PC-9 (cell line): ENCODE data around the gene VSX2. TPM values are rescaled to one million over a fixed set of nuclear protein-coding genes. Genes with fewer than 3 reads are reported as not detected.

Experiments used
- BruUV-seq: library from RNA; stranded (reverse); fragments of 400-500 nt; replicated peaks from 2 replicates; lab custom pipeline; 2021; lab: Mats Ljungman, UMichigan
- CTCF ChIA-PET: fragments of 300-600 bp; sonication (Branson Sonifier 250); formaldehyde crosslinking; loops from one replicate; lab custom pipeline; 2022; ENCODE audit warnings: antibody characterized with exemption; lab: Charles Lee
- POLR2A ChIA-PET: fragments of 300-600 bp; sonication (Branson Sonifier 250); formaldehyde crosslinking; loops from one replicate; lab custom pipeline; 2022; ENCODE audit warnings: antibody characterized with exemption; ENCODE audit not compliant: unreplicated experiment; lab: Charles Lee
- DNase-seq, 2 experiments: peaks; one replicate each; pipeline versions ENCODE4 v3.0.0 to v3.0.0-alpha.2; 2015 to 2022; ENCODE audit warnings: mixed read lengths in 1 of 2
- H2AFZ ChIP-seq: fragments of 200-600 bp; sonication (generic); 2 replicates; pipeline ENCODE4 v1.8.1; 2017; ENCODE audit warnings: antibody characterized with exemption
- H3F3A ChIP-seq: fragments of 200-600 bp; sonication (generic); 2 replicates; pipeline ENCODE4 v1.8.1; 2017; ENCODE audit warnings: antibody characterized with exemption, mild to moderate bottlenecking, low read depth; ENCODE audit not compliant: insufficient read depth
- H3K27ac ChIP-seq: fragments of 200-600 bp; sonication (generic); 2 replicates; pipeline ENCODE4 v1.6.1; 2016; ENCODE audit warnings: mixed run types
- H3K27me3 ChIP-seq: fragments of 200-600 bp; sonication (generic); 2 replicates; pipeline ENCODE4 v1.6.1; 2016; ENCODE audit warnings: low read depth, mixed run types; ENCODE audit not compliant: insufficient read depth
- H3K36me3 ChIP-seq: fragments of 200-600 bp; sonication (generic); 2 replicates; pipeline ENCODE4 v1.6.1; 2016; ENCODE audit warnings: low read depth, mixed run types
- H3K4me1 ChIP-seq: fragments of 200-600 bp; sonication (generic); replicated peaks from 2 replicates; pipeline ENCODE4 v1.6.1; 2016; ENCODE audit warnings: mixed run types; ENCODE audit not compliant: insufficient read depth
- H3K4me2 ChIP-seq: fragments of 200-600 bp; sonication (generic); 2 replicates; pipeline ENCODE4 v1.6.1; 2017; ENCODE audit warnings: mixed run types
- H3K4me3 ChIP-seq: fragments of 200-600 bp; sonication (generic); 2 replicates; pipeline ENCODE4 v1.6.1; 2016; ENCODE audit warnings: mixed run types
- H3K79me2 ChIP-seq: fragments of 200-600 bp; sonication (generic); 2 replicates; pipeline ENCODE4 v1.6.1; 2017; ENCODE audit warnings: low read depth, mixed run types
- H3K9me2 ChIP-seq: fragments of 200-600 bp; sonication (generic); 2 replicates; pipeline ENCODE4 v1.8.1; 2017; ENCODE audit warnings: mild to moderate bottlenecking; ENCODE audit not compliant: insufficient read depth
- H3K9me3 ChIP-seq: fragments of 200-600 bp; sonication (generic); 2 replicates; pipeline ENCODE4 v1.8.1; 2016; ENCODE audit warnings: low read depth; ENCODE audit not compliant: insufficient read depth
- H4K20me1 ChIP-seq: fragments of 200-600 bp; sonication (generic); 2 replicates; pipeline ENCODE4 v1.8.1; 2017; ENCODE audit not compliant: insufficient read depth
- CTCF ChIP-seq: fragments of 200-600 bp; sonication (generic); conservative IDR thresholded peaks from 2 replicates; pipeline ENCODE4 v1.6.1; 2017; ENCODE audit warnings: mixed run types, antibody characterized with exemption, mild to moderate bottlenecking, moderate library complexity
- EZH2 ChIP-seq: fragments of 200-600 bp; sonication (generic); IDR thresholded peaks from 2 replicates; pipeline ENCODE4 v1.8.0; 2017; ENCODE audit warnings: antibody characterized with exemption, low read depth
- intact Hi-C: fragments of 100-400 bp; cut with micrococcal nuclease; formaldehyde crosslinking; loops from one replicate; pipeline ENCODE4 v1.10.0; 2022; ENCODE audit not compliant: unreplicated experiment
- total RNA-seq: library from RNA; stranded (reverse); gene quantifications from 2 replicates; pipeline ENCODE4 v1.2.3, GENCODE V29; 2021

The VSX2 gene
- total RNA-seq, 1 experiment from 2014 or later: not detected

GRCh38 chr14:74292061-74292460, 52.8 kb downstream of the VSX2 start:
- CTCF ChIA-PET: no interaction called here
- no peak overlapping the region for H2AFZ ChIP-seq
- TF ChIP-seq EZH2: no peak
- no peak for TF ChIP-seq CTCF
- no peaks in the 10 kb centered on the region for H3K9me3 ChIP-seq
- no peak overlapping the region for H3K4me3 ChIP-seq
- POLR2A ChIA-PET: interaction anchor here (0.6 kb wide), 1 partner anchor 8 kb away, joined by 15 read pairs; no protein-coding TSS in a partner anchor
- H3F3A ChIP-seq: no peaks in the 10 kb centered on the region
- H3K4me2 ChIP-seq: no peak overlapping the region
- no peaks in the 10 kb centered on the region for H3K4me1 ChIP-seq
- peaks cover 18% of the 10 kb centered on the region for H4K20me1 ChIP-seq
- H3K27me3 ChIP-seq: no peaks in the 10 kb centered on the region
- DNase-seq: no peak
- peaks cover 19% of the 10 kb centered on the region; the same call in 1 of the 2 replicates for H3K36me3 ChIP-seq
- H3K27ac ChIP-seq: no peak overlapping the region
- H3K9me2 ChIP-seq: no peaks in the 10 kb centered on the region
- intact Hi-C loops: no loop called here
- no peaks in the 10 kb centered on the region for H3K79me2 ChIP-seq
- BruUV-seq: no TSS peak

GRCh38 chr14:74293606-74294005, 54.4 kb downstream of the VSX2 start:
- Histone ChIP-seq H3K36me3 (peaks cover 30% of the 10 kb centered on the region; the same call in 1 of the 2 replicates), H3F3A (no peaks in the 10 kb centered on the region), H2AFZ (no peak overlapping the region), H3K4me1 (no peaks in the 10 kb centered on the region), H3K4me2 (no peak overlapping the region), H3K9me2 (no peaks in the 10 kb centered on the region), H3K27ac (no peak overlapping the region), H3K4me3 (no peak overlapping the region), H3K79me2 (0 out of 2 replicates have a peak, but pooled peaks cover 1% of the 10 kb centered on the region), H4K20me1 (peaks cover 26% of the 10 kb centered on the region), H3K27me3 (no peaks in the 10 kb centered on the region), H3K9me3 (no peaks in the 10 kb centered on the region)
- ChIA-PET CTCF (interaction anchor here (0.5 to 2.1 kb wide), 5 partner anchors 12 to 75 kb away, joined by 3 to 7 read pairs (median 7); no protein-coding TSS in a partner anchor), POLR2A (interaction anchor here (0.7 to 1.1 kb wide), 2 partner anchors 24 to 139 kb away, joined by 3 to 6 read pairs; no protein-coding TSS in a partner anchor)
- TF ChIP-seq CTCF: no peak
- TF ChIP-seq EZH2: no peak
- DNase-seq: no peak
- BruUV-seq: no TSS peak
- intact Hi-C loops: loop anchor here (1.0 to 2.0 kb wide), 4 partner anchors 35 to 182 kb away; no protein-coding TSS in a partner anchor

GRCh38 chr14:74296037-74296467, 56.8 kb downstream of the VSX2 start:
- Histone ChIP-seq H4K20me1 (peaks cover 31% of the 10 kb centered on the region), H3K79me2 (peaks cover 24% of the 10 kb centered on the region), H3K9me3 (no peaks in the 10 kb centered on the region), H3K27me3 (no peaks in the 10 kb centered on the region), H3F3A (no peaks in the 10 kb centered on the region), H3K9me2 (no peaks in the 10 kb centered on the region), H3K4me1 (0 out of 2 replicates have a peak, but pooled peaks cover under 1% of the 10 kb centered on the region), H2AFZ (no peak overlapping the region), H3K27ac (no peak overlapping the region), H3K4me3 (no peak overlapping the region), H3K4me2 (no peak overlapping the region), H3K36me3 (peaks cover 37% of the 10 kb centered on the region)
- ChIA-PET POLR2A (interaction anchor here (0.6 kb wide), 2 partner anchors 38 to 245 kb away, joined by 4 to 5 read pairs; no protein-coding TSS in a partner anchor), CTCF (interaction anchor here (1.1 kb wide), 1 partner anchor 42 kb away, joined by 3 read pairs; no protein-coding TSS in a partner anchor)
- no peak for DNase-seq
- TF ChIP-seq CTCF: no peak
- no peak for TF ChIP-seq EZH2
- BruUV-seq: no TSS peak
- intact Hi-C loops: no loop called here
